ENCODE measurements around the gene PIGR.

The PIGR gene, protein sequence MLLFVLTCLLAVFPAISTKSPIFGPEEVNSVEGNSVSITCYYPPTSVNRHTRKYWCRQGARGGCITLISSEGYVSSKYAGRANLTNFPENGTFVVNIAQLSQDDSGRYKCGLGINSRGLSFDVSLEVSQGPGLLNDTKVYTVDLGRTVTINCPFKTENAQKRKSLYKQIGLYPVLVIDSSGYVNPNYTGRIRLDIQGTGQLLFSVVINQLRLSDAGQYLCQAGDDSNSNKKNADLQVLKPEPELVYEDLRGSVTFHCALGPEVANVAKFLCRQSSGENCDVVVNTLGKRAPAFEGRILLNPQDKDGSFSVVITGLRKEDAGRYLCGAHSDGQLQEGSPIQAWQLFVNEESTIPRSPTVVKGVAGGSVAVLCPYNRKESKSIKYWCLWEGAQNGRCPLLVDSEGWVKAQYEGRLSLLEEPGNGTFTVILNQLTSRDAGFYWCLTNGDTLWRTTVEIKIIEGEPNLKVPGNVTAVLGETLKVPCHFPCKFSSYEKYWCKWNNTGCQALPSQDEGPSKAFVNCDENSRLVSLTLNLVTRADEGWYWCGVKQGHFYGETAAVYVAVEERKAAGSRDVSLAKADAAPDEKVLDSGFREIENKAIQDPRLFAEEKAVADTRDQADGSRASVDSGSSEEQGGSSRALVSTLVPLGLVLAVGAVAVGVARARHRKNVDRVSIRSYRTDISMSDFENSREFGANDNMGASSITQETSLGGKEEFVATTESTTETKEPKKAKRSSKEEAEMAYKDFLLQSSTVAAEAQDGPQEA

DNA sequence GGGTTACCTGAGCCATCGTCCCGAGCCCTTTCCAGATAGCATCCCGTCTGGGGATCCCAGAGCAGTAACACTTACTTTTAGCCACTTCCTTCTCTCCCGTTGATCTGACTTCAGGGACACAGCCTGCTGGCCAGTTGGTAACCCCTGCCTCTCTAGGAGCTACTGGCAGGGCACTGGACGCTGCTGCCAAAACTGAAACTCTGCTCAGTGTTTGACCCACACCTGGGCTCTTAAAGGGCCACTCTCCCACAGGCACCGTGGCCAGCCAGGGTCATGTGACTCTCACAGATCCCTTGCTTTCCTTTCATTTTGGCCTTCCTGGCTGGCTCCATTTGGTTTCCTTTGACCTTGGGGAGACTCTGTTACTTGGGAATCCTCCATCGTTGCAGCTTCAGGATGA, at the start of gene PIGR:
PIGR (minus strand) TSS at position 206 of the 400 bp plus-strand sequence. CDS start 5,935 bp downstream, outside the sequence.
- no peak for DNase-seq (ENCODE audit: low spot score)

DNA sequence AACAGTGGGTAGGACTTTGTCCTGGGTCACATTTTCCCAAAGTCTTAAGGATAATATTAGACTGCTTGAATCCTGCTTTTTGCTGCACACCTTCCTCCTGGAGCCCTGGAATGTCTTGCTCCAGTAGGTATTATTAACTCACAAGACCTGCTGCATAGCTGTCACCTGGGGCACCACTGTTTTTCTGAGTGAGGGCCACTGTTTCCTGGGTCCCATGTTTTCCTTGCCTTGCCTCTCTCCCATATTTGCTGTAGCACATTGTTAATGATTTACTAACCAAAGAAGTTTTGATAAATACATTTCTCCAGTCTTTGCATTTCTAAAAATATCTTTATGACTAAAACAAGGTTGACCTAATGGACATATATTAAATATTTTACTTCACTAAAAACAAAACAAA, 46.5 kb upstream of the PIGR start:
- no peak for DNase-seq (ENCODE audit: low spot score)

DNA sequence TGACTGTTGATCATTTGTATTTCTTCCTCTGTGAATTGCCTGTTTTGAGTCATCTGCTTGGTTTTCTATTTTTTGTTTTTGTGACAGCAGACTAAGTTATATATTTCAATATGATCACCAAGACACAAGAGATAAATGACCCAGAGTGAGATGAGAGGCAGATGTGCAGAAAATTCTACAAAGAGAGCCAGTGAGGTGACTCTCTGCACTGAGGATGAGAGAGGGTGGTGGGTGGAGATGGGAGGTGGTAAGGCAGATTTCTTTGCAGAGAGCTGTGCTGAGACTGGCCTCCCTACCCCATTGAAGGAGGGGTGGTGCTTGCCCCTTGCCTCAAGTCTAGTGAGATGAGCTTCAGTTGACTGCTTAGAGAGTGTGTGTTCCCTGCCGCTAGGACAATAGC, 41.6 kb upstream of the PIGR start:
- DNase-seq (ENCODE audit: low spot score) = no peak

DNA sequence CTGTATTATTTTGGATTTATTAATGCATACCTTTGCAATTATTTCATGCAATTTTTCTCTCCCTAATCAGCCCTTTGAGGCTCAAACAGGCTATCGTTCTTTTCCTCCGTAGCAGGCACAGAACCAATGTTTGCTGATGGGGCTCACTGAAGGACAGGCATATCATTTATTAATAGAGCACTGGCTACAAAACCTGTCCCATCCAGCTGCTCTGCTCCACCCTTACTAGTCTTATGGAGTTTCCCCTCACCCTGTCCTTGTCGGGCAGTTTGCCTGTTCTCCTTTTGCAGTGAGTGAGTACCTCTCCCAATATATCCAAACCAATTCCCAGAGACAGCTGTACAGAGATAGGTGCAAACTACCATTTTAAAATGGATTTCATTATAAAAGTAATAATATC, 40.6 kb upstream of the PIGR start:
- no peak for DNase-seq (ENCODE audit: low spot score)

DNA sequence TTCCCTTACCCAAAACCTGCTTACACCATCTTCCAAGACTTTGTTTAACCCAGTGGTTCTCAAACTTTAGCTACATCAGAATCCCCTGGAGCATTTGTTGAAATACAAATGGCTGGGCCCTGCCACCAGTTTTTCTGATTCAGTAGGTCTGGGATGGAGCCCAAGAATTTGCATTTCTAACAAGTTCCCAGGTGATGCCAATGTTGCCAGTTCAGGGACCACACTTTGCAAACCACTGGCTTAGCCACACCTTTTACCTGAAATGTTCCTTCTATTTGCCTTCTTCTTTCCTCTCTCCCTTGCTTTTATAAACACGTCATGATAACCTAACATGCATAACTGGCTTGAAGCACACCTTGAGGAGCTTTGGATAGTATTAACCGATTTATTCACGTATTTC, 40.1 kb upstream of the PIGR start:
- DNase-seq (ENCODE audit: low spot score) = no peak

DNA sequence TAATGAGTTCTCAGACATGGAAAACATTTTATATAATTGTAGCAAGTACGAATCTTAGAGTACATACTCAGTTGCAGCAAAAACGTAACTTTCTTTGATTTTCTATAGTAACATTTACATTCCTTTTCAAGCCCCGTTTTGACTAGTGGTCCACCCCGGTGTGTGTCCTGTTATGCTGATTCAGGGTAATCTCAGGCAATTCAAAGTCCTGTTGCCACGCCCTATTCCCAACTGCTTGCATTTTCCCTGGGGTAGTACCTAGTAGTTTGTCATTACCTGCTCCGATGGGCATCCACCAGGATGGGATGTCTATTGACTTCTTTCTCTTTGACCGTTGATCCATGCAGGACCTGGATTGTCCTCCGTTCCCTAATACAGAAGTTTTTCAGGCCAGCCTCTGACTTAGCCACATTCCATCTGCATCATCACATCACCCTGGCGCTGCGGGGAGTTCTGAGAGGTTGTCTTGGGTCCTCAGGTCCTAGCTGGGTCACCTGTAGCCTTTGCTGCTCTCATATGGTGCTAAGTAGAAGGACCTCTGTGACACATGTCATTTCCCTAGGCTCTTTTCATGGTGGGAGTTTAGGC, 39.0 kb upstream of the PIGR start:
- DNase-seq (ENCODE audit: low spot score) = no peak

DNA sequence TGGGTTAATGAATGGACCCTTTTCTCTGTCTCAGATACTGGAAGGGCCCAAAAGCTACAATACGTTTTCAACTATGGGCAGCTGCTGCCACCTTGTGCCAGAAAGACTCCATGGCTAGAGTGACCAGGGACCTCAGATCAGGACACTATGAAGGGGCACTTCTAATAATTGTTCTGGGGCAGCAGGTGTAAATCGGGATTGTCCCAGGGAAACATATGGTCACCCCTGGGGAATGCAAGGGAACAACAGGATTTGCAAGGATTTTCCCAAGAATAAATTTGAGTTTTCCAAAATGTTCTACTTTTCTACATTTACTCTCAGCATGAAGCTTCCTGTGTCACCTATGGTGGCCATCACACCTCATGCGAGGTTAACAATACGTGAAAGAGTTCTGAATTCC, 36.0 kb upstream of the PIGR start:
- peak; percentile 75 for DNase-seq (ENCODE audit: low spot score)

DNA sequence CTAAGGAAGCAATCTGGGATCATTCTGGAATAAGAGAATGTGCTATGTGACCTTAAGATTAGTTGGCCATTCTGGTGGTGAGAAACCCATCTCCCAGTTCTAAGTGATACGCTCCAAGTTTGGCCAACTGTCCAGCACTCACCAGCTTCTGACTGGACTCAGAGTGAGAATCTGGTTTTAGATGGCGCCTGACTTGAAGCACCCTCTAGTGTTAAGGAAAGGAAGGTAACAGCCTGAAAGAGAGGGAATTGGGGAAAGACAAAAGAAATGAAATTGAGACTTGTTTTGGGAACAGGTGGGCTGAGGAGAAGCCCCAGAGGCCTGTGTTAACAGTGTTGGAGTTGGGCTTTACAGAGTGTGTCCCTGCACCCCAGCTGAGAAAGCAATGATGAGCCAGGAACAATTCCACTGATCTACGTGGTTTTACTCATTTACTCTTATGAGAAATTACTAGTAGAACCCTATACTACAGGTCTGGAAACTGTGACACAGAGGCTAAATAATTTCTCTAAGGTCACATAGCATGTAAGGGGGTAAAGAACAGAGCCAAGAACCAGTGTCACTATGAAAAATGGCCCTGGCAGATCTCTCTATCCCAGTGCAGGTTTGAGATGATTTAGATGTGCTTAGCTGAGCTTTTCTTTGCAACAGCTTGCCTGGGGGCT, 33.2 kb upstream of the PIGR start:
- peak; percentile 13 for DNase-seq (ENCODE audit: low spot score)

DNA sequence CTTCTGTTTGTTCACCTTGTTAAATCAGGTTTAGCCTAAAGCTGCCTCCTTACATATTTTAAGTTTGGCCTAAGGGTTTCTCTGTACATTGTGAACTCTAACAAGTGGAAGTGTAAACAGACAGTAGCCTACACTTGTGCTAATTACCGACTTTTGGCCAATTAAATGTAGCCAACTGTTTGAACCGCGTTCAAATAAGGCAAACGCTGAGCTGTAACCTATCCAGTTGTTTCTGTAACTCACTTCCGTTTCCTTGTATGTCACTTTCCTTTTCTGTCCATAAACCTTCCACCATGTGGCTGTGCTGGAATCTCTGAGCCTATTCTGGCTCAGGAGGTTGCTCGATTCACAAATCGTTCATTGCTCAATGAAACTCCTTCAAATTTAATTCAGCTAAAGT, 32.0 kb upstream of the PIGR start:
- no peak for DNase-seq (ENCODE audit: low spot score)

DNA sequence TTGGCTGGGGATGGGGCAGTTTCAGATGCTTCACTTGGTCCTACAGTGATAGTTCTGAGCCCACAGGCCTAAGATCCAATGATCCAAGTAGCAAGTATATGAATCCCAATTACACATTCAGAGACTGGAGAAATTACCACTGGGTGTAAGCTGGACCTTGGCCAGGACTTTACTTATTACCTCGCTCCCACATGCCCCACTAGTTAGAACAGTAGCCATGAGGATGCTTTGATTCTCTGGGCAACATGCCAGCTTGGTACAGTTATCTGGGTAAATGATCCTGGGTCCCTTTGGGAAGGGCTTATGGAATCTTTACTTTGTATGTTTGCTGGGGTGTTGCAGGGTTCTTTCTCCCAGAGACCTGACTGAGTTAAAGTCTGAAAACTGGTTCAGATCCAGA, 29.0 kb upstream of the PIGR start:
- DNase-seq (ENCODE audit: low spot score) = no peak

DNA sequence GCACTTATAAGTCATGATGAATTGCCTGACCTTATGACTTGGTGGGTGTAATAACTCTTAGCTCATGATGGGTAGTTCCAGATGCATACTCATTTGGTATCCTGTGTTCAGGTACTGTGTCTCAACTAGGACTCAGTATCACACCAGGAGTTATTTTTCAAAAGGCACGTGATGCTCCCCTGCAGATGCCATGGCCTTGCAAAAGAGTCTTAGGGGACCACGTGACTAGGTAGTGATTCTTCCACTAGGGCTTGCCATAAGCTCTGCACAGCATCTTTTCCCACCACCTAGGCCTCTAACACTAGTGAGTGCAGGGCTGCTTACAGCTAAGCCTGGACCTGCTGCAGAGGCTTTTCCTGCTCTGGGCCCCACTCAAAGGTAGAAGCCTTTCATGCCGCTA, 27.9 kb upstream of the PIGR start:
- no peak for DNase-seq (ENCODE audit: low spot score)

DNA sequence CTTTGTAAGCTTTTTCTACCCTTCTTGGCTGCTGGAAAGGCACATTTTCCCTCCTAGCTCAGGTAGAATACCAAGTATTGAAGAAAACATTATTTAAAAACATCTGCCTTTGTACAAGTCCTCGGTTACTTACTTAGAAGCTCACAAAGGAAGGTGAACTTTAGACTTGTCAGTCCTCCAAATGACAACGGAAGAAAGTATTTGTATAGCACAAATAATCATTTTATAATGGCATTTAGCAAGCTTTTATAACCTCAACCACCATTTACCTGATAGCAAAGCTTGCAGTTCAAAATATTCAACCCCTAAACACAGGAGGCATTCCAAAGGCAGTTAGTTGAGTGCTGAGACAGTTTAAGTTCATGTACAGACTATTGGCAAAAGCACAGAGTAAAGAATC, 26.5 kb upstream of the PIGR start:
- DNase-seq (ENCODE audit: low spot score) = no peak

DNA sequence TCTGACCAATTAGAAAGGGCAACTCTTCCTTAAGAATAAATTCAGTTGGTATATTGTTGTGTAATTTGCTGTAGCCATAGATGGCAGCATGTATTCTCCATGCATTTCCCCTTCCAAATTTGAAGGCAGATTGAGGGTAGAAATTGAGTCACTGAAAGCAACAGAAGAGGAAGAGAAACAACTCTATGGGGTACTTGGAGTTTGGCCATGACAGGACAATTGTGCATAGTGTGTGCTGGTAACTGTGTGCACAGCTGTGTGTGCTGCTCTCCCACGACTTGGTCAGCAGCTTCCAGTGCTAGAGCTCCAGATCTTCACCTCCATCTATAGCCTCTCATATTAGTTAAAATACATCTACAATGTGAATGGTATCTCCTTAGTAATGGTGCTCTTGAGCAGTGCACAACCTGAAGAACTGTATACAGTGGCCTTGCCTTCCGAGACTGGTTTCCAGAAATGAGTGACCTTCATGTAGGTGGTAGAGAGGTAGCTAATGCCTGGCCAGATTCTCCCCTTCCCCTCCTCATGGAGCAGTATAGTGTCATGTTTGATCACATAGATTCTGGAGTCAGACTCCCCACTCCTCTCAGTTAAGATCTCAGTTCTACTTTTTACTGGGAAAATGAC, 24.9 kb upstream of the PIGR start:
- no peak for DNase-seq (ENCODE audit: low spot score)

DNA sequence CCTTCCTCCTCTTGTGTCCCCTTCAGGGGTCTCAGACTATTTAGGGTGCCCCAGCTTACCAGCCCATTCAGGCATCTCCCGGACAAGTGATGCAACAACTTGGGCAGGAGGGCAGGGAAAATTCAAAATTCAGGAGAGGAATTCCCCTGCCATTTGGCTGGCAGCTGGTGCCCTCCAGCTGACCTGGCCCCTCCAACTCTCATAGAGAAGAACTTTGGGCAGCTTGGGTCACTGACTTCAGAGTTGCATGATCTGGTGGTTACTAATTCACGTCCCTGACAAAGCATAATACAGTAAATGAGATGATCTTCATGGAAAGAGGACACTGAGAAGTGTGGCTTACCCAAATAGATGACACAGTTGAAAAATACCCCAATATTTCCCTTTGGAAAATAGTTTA, 24.2 kb upstream of the PIGR start, which contains the start of gene FCAMR:
FCAMR (minus strand) TSS at position 15 of the 400 bp plus-strand sequence. CDS start 335 bp downstream, outside the sequence.
- DNase-seq (ENCODE audit: low spot score) = no peak

DNA sequence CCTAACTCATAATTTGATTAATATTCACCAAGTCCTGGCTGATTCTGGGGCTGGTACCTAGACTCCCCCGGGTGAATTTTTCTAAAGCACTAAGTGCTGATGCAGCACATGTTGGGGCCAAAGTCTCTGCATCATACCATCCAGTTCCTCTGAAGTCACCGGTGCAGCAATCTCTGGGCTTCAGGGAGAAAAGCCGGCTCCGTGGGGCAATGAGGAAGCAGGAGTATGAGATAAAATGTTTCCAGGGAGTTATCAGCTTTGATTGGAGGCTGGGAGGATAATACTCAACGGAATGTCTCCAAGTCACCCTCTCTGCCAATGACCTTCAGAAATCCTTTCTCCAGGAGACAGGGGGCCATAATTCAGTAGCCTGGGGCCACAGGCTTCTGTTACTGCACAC, 22.8 kb upstream of the PIGR start:
- no peak for DNase-seq (ENCODE audit: low spot score)

DNA sequence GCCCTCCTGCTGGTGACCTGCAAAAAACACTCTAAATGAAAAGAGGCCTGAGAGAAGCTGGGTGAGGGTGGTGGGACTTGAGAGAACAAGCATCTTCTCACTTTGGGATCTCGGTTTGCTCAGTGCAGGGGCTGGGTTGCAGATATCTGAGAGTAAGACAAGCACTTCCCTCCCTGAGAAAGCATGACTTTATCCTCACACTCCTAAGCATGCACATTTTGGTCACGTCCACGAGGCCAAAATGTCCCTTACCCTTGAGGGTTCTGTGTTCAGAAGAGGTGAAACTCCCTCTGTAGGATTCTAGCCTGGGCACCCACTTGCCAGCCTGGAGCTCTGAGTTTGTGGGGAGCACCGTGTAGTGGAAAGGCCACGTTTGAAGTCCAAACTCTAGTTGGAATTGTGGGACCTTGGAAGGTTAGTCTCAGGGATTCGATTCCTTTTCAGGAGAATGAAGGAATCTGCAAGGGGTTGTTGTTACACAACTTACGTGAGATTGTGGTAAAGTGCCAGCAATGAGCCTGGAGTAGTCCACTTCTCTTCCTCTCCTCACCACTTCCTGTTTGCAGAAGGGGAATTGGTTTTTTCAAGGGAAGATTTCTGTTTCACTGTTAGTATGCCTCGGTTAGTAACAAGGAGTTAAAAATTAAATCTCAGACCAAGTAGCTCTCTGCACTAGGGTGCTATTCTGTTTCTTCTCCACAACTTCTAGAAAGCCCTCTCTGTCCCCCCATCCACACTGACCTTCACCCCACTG, 21.0 kb upstream of the PIGR start:
- DNase-seq (ENCODE audit: low spot score) = no peak

DNA sequence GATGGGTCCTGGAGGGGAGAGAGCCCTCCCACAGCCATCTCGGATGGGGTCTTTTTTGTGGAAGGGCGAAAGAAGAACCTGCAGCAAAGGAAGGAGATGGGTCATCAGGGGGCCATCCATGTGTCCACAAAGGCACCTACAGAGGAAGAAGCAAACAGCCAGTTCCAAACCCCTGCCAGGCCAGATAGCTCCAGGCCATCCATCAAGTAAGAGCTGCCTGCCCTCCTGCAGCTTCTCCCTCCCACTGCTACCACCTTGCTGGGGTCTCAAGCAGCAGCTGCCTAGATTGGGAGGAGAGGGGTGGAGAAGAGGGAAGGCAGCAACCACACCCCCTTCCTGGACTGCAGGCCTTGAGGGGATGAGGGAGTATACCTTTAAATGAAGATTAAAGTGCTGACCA, 19.5 kb upstream of the PIGR start:
- DNase-seq (ENCODE audit: low spot score) = no peak

DNA sequence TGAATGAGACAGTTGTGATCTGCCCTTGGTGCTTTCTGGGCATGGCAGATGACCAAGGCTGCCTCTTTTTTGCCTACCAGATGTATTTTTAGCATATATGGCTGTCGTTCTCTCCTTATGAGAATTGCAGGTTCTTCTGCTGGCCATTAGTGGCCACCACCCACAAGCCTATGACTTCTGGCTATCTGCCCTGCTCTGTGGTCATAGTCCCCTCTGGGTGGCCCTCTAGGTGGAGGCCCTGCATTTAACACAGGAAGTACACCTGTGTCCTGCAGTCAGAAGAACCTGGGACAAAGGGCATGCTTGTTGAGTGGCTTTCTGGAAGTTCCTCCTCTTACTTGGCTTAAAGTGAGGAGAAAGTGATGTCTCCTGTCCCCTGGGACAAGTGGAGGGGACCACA, 17.5 kb upstream of the PIGR start:
- DNase-seq (ENCODE audit: low spot score) = no peak

DNA sequence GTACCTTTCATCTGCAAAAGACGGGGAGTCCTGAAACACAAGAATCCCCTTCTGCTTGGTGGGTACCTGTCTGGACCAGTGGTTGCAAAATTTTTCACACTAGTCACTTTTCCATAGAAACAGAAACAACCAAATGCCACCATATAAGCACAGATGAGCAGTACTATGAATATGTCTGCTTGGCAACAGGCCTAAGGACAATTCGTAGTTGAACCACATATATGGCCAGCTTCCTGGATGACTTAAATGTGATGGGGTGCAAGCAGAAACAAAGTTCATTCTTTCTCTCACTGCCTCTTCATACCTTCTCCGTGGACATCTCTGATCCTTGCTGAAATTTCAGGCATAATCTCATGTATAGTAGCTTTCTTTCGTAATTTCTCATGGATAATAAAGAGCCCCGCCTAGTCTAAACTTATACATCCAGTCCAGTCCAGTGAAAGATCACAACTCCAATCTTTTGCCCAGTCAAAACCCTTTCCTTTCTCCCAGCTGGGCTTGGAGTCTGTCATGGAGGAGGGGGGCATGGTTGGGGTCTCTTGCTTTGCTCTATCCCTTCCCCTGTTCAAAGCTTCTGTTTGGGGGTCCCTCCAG, 16.9 kb upstream of the PIGR start:
- DNase-seq (ENCODE audit: low spot score) = no peak

DNA sequence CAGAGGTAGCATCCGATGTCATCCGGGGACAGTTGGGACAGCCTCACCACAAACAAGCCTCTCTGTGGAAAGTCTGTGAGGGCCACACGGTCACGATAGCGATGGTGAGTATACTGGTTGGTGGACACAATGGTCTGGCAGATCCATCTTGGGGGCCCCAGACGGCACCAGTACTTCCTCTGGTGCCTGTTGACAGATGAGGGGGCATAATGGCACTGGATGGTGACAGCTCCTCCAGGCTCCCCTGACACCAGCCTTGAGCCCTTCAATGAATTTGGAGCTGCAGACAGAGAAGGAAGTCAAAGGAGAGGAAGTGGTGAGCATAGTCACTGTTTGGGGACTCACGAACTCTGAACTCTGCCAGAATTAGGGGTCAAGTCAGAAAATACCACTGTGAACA, 16.0 kb upstream of the PIGR start:
- DNase-seq (ENCODE audit: low spot score) = no peak

DNA sequence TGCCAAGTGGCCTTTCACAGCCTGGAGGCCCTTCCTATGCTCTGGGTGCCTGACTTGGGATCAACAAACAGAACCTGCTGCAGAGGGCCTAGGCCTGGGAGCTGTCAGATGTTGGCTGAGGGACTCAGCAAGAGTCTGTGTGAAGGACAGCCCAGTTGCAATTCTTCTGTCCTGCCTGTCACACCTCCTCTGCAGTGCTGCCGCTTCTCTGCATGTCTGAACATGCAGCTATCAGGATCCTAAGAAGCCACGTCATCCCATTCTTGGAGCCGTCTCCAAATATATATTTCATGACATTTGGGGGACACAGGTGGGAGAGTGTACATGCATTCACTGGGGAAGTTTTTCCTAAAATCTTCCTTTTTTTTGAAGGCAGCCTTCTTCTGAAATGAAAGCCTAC, 15.4 kb upstream of the PIGR start:
- DNase-seq (ENCODE audit: low spot score) = no peak

All from hematopoietic multipotent progenitor cell treated with erythropoietin and hydrocortisone succinate and interleukin-3 and kit ligand, for 17 days (in vitro differentiated cells).